ENCODE data around the gene AGK.

The AGK gene

DNA sequence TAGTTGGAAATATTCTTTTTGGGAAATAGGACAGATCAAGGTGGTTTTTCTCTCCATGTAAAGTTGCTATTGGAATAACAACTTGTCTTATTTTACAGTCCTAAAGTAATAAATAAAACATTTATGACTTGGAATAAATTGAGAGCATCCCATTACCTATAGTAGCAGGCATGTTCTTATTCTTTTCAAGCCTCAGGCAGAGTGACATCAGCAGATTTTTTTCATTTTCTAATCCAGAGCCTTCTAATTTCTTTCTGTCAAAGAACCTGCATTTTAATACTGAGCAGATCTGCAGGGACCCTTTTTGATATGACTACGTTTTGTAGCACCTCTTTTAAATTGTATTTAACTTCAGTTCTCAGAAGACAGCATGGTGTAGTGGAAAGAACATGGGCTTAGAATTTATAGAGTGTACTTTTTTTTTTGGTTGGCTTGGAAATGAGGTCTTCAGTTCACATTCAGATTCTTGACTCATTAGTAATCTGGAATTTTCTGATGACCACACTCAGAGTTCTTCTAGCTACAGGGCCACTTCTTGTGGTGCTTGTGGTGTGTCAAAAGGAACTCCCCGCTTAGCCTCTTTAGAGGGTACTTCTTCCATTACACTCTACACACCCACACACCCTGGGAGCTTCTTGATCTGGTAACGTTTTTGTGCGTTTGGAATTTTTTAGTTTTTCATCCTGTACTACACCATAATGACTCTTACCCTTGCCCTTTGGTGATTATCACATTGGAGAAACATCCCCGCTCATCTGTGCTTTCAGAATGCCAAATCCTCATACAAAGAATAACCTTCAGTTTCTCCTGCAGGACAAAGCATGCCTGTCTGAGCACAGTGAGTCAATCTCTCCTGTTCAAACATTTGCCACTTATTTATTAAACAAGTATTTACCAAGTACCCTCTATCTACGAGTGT lies 34.6 kb downstream of the AGK start:
- peak in 1 of 2 donors; percentile 59 for DNase-seq (ENCODE audit: low read depth in 1 of 2, low spot score in 1 of 2)

- DNase-seq (ENCODE audit: low read depth in 1 of 2, low spot score in 1 of 2), result no peak
Measured at GRCh38 chr7:141586878-141587277, 35.7 kb downstream of the AGK start.

- no peak for DNase-seq (ENCODE audit: low read depth in 1 of 2, low spot score in 1 of 2)
Measured at GRCh38 chr7:141587304-141587703, 36.1 kb downstream of the AGK start.

GRCh38 chr7:141588912-141589311 lies 37.7 kb downstream of the AGK start:
- no peak for DNase-seq (ENCODE audit: low read depth in 1 of 2, low spot score in 1 of 2)

DNA sequence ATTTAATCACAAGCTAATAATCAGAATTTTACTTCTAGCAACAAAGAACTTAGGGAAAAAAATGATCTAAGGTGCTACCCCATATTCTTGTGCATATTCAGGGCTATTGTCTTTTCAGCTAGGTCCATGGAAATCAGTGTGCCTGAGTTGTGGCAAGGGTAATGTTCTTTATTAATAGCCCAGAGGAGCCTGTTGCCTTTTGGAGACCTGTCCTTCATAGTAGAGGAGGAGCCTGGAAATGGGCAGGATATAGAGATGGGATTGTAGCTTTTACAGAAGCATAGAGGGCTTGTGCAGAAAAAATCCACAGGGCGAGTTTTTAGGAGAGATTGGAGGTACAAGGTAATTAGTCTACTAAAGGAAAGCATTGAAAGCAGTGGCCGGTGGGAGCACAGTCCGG lies 38.9 kb downstream of the AGK start:
- no peak for DNase-seq (ENCODE audit: low read depth in 1 of 2, low spot score in 1 of 2)

- no peak for DNase-seq (ENCODE audit: low read depth in 1 of 2, low spot score in 1 of 2)
Measured at GRCh38 chr7:141590666-141591065, 39.5 kb downstream of the AGK start.

GRCh38 chr7:141593134-141593533 lies 41.9 kb downstream of the AGK start:
- no peak for DNase-seq (ENCODE audit: low read depth in 1 of 2, low spot score in 1 of 2)

DNA sequence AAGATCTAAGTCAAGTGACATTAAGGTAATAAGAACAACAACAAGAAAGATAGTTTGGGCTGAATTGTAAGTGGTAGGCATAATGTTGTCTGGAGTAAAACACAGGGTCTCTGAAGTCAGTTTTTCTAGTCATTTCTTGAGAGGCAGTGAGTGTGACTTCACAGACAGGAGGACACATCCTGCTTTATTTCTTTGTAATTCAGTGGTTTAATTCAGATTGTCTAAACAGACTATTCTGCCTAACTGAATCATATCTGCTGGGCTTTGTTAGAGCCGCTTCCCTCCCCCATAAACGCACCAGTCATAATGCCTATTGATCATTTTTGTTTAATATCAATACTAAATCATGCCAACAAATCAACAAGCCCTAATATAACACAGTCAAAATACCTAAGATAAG lies 46.8 kb downstream of the AGK start:
- DNase-seq (ENCODE audit: low read depth in 1 of 2, low spot score in 1 of 2), result no peak

DNA sequence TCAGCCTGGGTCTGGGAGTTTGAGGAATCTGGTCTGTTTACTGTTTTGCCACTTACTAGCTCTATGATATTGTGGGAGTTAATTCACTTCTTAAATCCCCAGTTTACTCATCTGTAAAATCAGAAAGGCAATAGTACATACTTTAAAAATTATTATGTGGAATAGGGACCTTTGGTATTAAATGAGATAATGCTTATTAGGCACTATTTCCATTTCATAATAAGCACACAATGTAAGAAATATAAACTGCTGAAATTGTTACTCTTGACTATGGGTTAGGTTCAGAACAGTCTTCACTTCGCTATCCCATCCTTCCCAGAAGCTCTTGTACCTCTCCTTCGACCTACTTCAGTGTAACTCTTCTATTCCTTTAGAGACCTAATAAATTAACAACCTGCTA lies 47.2 kb downstream of the AGK start:
- no peak for DNase-seq (ENCODE audit: low read depth in 1 of 2, low spot score in 1 of 2)

GRCh38 chr7:141600168-141601006 lies 49.2 kb downstream of the AGK start:
- no peak for DNase-seq (ENCODE audit: low read depth in 1 of 2, low spot score in 1 of 2)

DNA sequence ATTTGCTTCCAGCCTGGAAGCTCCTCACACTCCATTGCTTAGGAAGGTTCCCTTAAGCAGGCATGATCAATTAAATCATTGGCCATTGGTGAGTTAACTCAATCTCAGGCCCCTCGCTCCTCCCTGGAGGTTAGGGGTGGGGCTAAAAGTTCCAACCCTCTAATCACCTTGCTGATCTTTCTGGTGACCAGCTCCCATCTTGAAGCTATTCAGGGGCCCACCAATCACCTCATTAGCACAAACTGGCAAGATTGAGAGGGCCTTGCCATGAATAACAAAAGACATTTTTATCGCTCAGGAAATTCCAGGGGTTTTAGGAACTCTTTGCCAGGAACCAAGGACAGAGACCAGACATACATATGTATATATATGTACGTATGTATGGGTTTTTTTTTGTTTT lies 58.4 kb downstream of the AGK start:
- no peak for DNase-seq (ENCODE audit: low read depth in 1 of 2, low spot score in 1 of 2)

GRCh38 chr7:141610671-141611070 lies 59.5 kb downstream of the AGK start:
- no peak for DNase-seq (ENCODE audit: low read depth in 1 of 2, low spot score in 1 of 2)

DNA sequence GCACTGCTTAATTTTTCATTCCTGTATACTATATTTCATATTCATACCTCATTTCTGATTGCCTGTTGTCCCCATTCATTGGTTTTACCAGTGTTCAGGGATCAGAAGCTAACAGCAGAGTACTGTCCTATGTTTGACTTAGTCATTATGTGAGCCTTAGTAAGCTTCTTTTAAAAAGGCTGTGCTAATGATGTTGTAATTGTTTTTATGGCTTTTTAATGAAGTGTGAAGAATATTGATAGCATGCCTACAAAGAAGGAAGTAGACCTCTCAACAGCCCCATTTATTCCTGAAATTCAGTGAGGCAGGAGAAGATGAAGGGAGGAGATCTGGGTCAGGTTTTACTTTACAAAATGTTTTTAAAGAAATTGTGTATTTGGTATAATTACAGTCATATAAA lies 61.7 kb downstream of the AGK start:
- no peak for DNase-seq (ENCODE audit: low read depth in 1 of 2, low spot score in 1 of 2)

DNA sequence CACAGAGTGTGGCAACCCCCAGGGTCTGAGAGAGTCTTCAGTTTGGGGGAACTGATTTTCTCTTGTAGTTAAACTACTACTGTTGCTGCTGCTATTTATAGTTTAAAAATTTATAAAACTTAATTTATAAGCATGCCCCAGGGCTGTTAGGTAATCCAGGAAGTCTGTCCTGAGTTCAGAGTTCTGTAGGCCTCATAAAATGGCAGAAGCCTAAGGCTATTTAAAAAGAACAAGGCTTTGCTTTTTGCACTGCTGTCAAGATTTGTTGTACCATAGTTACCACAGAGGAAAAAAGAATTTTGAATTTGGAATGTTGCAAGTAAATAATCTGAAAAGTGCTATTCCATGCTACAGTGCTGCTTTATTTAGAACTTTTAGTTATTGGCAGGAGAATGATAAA lies 66.1 kb downstream of the AGK start:
- DNase-seq (ENCODE audit: low read depth in 1 of 2, low spot score in 1 of 2), result no peak

DNA sequence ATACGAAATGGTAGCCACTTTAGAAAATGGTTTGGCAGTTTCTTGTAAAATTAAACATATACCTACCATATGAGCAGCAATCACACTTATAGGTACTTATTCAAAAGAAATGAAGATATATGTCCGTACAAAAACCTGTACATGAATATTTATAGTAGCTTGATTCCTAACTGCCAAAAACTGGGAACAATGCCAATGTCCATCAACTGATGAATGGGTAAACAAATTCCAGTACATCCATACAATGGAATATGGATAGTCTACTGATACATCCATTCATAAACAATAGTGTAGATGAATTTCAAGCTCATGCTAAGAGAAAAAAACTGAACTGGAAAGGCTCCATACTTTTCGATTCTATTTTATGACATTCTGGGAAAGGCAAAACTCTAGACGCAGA lies 68.5 kb downstream of the AGK start:
- no peak for DNase-seq (ENCODE audit: low read depth in 1 of 2, low spot score in 1 of 2)

- DNase-seq (ENCODE audit: low read depth in 1 of 2, low spot score in 1 of 2), result no peak
Measured at GRCh38 chr7:141624763-141625162, 73.6 kb downstream of the AGK start.

- DNase-seq (ENCODE audit: low read depth in 1 of 2, low spot score in 1 of 2), result no peak
Measured at GRCh38 chr7:141630621-141631020, 79.4 kb downstream of the AGK start.

GRCh38 chr7:141631525-141631924 lies 80.3 kb downstream of the AGK start:
- DNase-seq (ENCODE audit: low read depth in 1 of 2, low spot score in 1 of 2), result no peak

DNA sequence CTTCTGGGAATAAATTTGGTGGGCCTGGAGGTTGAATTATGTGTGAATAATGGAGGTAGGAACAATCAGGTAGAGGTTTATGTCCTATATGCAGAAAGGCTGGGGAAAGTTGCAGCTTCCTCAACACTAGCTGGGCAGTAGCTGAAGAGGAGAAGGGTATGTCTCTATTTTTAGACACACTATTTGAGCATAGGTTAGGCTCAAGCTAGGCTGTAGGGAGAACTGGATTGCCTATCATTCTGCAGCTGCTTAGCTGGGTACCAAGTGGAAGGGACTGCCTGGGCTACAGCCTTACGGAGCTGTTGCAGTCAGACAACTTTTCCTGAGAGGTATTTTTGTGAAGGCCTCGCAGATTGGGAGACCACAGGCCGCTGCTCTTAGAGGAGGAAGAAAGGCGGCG lies 82.9 kb downstream of the AGK start:
- DNase-seq (ENCODE audit: low read depth in 1 of 2, low spot score in 1 of 2), result no peak

DNA sequence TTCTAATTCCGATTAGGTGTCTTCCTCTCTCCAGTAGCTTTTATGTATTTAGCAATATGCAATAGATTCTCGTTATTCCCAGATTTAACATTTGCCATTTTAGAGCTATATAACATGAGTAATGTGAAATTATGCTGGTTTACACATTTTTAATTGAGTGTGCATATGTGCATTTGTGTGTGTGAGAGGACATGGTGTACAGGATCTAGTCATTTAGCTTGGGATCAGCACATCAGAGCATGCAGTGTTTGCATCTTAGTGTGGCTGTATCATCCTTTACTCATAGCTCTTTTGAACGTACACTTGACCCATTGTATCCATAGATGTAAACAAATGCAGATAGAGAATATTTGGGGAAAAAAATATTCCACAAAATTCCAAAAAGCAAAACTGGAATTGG lies 84.8 kb downstream of the AGK start:
- no peak for DNase-seq (ENCODE audit: low read depth in 1 of 2, low spot score in 1 of 2)

DNA sequence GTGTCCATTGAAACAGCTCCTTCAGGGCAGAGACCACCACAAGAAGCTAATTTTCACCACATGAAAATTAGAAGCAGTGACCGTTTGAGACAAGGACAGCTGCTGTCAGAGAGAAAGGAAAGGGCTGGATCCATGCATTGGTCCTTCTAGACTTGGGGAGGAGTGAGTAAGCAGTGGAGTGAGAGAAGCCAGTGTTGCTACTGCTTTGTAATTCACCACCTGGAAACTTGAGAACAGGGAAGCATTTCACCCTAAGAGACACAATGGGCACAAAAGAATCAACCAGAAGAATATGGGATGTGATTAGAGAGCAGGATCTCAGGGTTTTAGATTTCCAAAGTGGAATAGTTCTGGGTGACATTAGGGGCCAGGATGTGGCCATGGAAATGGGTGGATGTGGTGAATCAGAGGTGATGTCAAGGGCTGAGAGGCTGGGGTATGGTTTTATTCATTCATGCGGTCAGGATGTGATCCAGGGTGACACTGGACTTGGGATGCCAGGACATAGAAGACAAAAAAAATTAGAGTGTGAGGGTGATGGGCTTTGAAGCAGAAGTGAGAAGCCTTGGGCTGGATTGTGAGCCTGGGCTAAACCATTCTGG lies 89.1 kb downstream of the AGK start:
- DNase-seq (ENCODE audit: low read depth in 1 of 2, low spot score in 1 of 2), result no peak

GRCh38 chr7:141641876-141642275 lies 90.7 kb downstream of the AGK start:
- DNase-seq (ENCODE audit: low read depth in 1 of 2, low spot score in 1 of 2), result no peak
